PC-9 (cell line): Measurements from ENCODE around the gene CMTR1.

Experiments
- CTCF ChIP-seq: fragments of 200-600 bp; sonication (generic); conservative IDR thresholded peaks from 2 replicates; pipeline ENCODE4 v1.6.1; 2017; ENCODE audit warnings: mixed run types, antibody characterized with exemption, mild to moderate bottlenecking, moderate library complexity
- EZH2 ChIP-seq: fragments of 200-600 bp; sonication (generic); IDR thresholded peaks from 2 replicates; pipeline ENCODE4 v1.8.0; 2017; ENCODE audit warnings: antibody characterized with exemption, low read depth

GRCh38 chr6:37515712-37516075 is 82.7 kb downstream of the CMTR1 start:
- TF ChIP-seq CTCF (no peak), EZH2 (no peak)
